H1 (cell line): ENCODE results near the gene EPYC. TPM values are rescaled to one million over a fixed set of nuclear protein-coding genes. Genes with fewer than 3 reads are reported as not detected.

Source experiments
- CTCF ChIA-PET: fragments of 300-600 bp; sonication (Branson Sonifier 250); formaldehyde crosslinking; loops from one replicate; lab custom pipeline; 2021; ENCODE audit not compliant: partially characterized antibody; lab: Charles Lee
- POLR2A ChIA-PET: fragments of 300-600 bp; sonication (Branson Sonifier 250); formaldehyde crosslinking; loops from one replicate; lab custom pipeline; 2021; ENCODE audit warnings: inconsistent platforms; ENCODE audit not compliant: partially characterized antibody; lab: Charles Lee
- DNase-seq, 2 experiments: peaks; one replicate each; pipeline versions ENCODE4 v3.0.0 to v3.0.0-alpha.2; 2010 to 2022; ENCODE audit warnings: low spot score in 2 of 2, low read depth in 1 of 2, mixed read lengths in 1 of 2
- FAIRE-seq: peaks from 2 replicates; lab custom pipeline; 2011; peaks lifted over from hg19 to GRCh38; lab: Jason Lieb, UNC
- H2AFZ ChIP-seq: 2 replicates; pipeline ENCODE4 v1.8.1; 2012; ENCODE audit warnings: low read length, inconsistent platforms
- H2AK5ac ChIP-seq: 2 replicates; pipeline ENCODE4 v1.6.1; 2013; ENCODE audit warnings: low read depth, low read length
- H2BK120ac ChIP-seq: replicated peaks from 2 replicates; pipeline ENCODE3; 2013; ENCODE audit warnings: low read depth, low read length, inconsistent platforms
- H2BK12ac ChIP-seq: 2 replicates; pipeline ENCODE4 v1.6.1; 2013; ENCODE audit warnings: low read depth, low read length
- H2BK15ac ChIP-seq: 2 replicates; pipeline ENCODE4 v1.6.1; 2013; ENCODE audit warnings: low read length
- H2BK20ac ChIP-seq: 2 replicates; pipeline ENCODE4 v1.6.1; 2013; ENCODE audit warnings: low read length
- H2BK5ac ChIP-seq: 2 replicates; pipeline ENCODE4 v1.6.1; 2013; ENCODE audit warnings: low read depth, low read length
- H3K14ac ChIP-seq: 2 replicates; pipeline ENCODE4 v1.6.1; 2013; ENCODE audit warnings: inconsistent platforms; ENCODE audit not compliant: insufficient read length
- H3K18ac ChIP-seq: 2 replicates; pipeline ENCODE4 v1.6.1; 2013; ENCODE audit warnings: low read length; ENCODE audit errors: extremely low read depth
- H3K23ac ChIP-seq: 2 replicates; pipeline ENCODE4 v1.6.1; 2013; ENCODE audit warnings: inconsistent platforms; ENCODE audit not compliant: insufficient read length
- H3K23me2 ChIP-seq: 2 replicates; pipeline ENCODE4 v1.6.1; 2013; ENCODE audit warnings: low read depth, low read length
- H3K27ac ChIP-seq: 2 replicates; pipeline ENCODE4 v1.6.1; 2011; ENCODE audit warnings: low read depth, low read length, inconsistent platforms
- H3K27me3 ChIP-seq, 4 experiments: replicated peaks in 1 of 4; 1 replicate in 1 of 4; 2 replicates in 3 of 4; pipeline versions ENCODE4 v1.6.1 to v1.8.1; 2011 to 2013; ENCODE audit warnings: low read length in 3 of 4, mild to moderate bottlenecking in 3 of 4, inconsistent platforms in 2 of 4, mixed read lengths in 2 of 4, moderate library complexity in 1 of 4; ENCODE audit not compliant: control insufficient read depth in 3 of 4, insufficient read depth in 3 of 4; ENCODE audit errors: extremely low read depth in 1 of 4
- H3K36me3 ChIP-seq, 4 experiments: 2 replicates each; pipeline versions ENCODE4 v1.6.1 to v1.8.1; 2011 to 2013; ENCODE audit warnings: mild to moderate bottlenecking in 4 of 4, low read length in 3 of 4, moderate library complexity in 2 of 4, control low read depth in 1 of 4, inconsistent platforms in 1 of 4; ENCODE audit not compliant: insufficient read depth in 4 of 4, control insufficient read depth in 2 of 4
- H3K4ac ChIP-seq: replicated peaks from 2 replicates; pipeline ENCODE3; 2013; ENCODE audit warnings: low read length, low read depth, mixed read lengths, inconsistent platforms; ENCODE audit not compliant: insufficient read length
- H3K4me1 ChIP-seq, 4 experiments: replicated peaks in 1 of 4; 1 replicate in 1 of 4; 2 replicates in 3 of 4; pipeline versions ENCODE4 v1.6.1 to v1.8.1; 2011 to 2013; ENCODE audit warnings: low read length in 3 of 4, inconsistent platforms in 2 of 4, mixed read lengths in 1 of 4; ENCODE audit not compliant: insufficient read depth in 4 of 4, control insufficient read depth in 3 of 4
- H3K4me2 ChIP-seq, 2 experiments: 2 replicates each; pipeline versions ENCODE4 v1.6.1 to v1.8.1; 2011 to 2013; ENCODE audit warnings: low read depth in 2 of 2, low read length in 2 of 2, control low read depth in 1 of 2, inconsistent platforms in 1 of 2, mild to moderate bottlenecking in 1 of 2; ENCODE audit not compliant: insufficient read depth in 1 of 2
- H3K4me3 ChIP-seq, 4 experiments: fragments of 200-600, 300-600 bp in 1 of 4; sonication (generic), shearing (Covaris generic), sonication (Bioruptor Twin) in 1 of 4; 2 replicates each; pipeline versions ENCODE4 v1.5.1 to v1.8.1; 2011 to 2016; ENCODE audit warnings: low read length in 4 of 4, low read depth in 3 of 4, control low read depth in 2 of 4, inconsistent platforms in 2 of 4, mild to moderate bottlenecking in 2 of 4, mixed read lengths in 1 of 4, moderate library complexity in 1 of 4; ENCODE audit not compliant: insufficient read depth in 2 of 4; ENCODE audit errors: extremely low read depth in 1 of 4
- H3K56ac ChIP-seq: replicated peaks from 2 replicates; pipeline ENCODE3; 2013; ENCODE audit warnings: low read depth, mild to moderate bottlenecking, mixed read lengths, low read length, inconsistent platforms; ENCODE audit not compliant: insufficient read length
- H3K79me1 ChIP-seq: 2 replicates; pipeline ENCODE4 v1.6.1; 2013; ENCODE audit warnings: low read depth, low read length, control low read depth
- H3K79me2 ChIP-seq, 2 experiments: 2 replicates each; pipeline versions ENCODE4 v1.6.1 to v1.8.1; 2012 to 2013; ENCODE audit warnings: low read length in 2 of 2, mild to moderate bottlenecking in 2 of 2, inconsistent platforms in 1 of 2; ENCODE audit not compliant: insufficient read depth in 2 of 2, control insufficient read depth in 1 of 2
- H3K9ac ChIP-seq, 4 experiments: replicated peaks in 1 of 4; 1 replicate in 1 of 4; 2 replicates in 3 of 4; pipeline versions ENCODE4 v1.6.1 to v1.8.1; 2011 to 2013; ENCODE audit warnings: low read depth in 3 of 4, low read length in 3 of 4, control low read depth in 2 of 4, mild to moderate bottlenecking in 2 of 4, moderate library complexity in 2 of 4, inconsistent platforms in 1 of 4; ENCODE audit errors: extremely low read depth in 1 of 4
- H3K9me3 ChIP-seq, 2 experiments: 2 replicates each; pipeline versions ENCODE4 v1.6.1 to v1.8.1; 2012 to 2013; ENCODE audit warnings: mild to moderate bottlenecking in 2 of 2, moderate library complexity in 2 of 2, control low read depth in 1 of 2, inconsistent platforms in 1 of 2, low read depth in 1 of 2, low read length in 1 of 2, mixed read lengths in 1 of 2; ENCODE audit not compliant: insufficient read depth in 2 of 2
- H4K20me1 ChIP-seq, 2 experiments: replicated peaks in 1 of 2; 2 replicates each; pipeline versions ENCODE3 to v1.8.1; 2011 to 2013; ENCODE audit warnings: inconsistent platforms in 2 of 2, low read length in 2 of 2, mild to moderate bottlenecking in 1 of 2; ENCODE audit not compliant: insufficient read depth in 2 of 2, control insufficient read depth in 1 of 2
- H4K5ac ChIP-seq: 2 replicates; pipeline ENCODE4 v1.6.1; 2013; ENCODE audit warnings: low read length, low read depth, mixed read lengths, inconsistent platforms; ENCODE audit not compliant: insufficient read length
- H4K8ac ChIP-seq: 2 replicates; pipeline ENCODE4 v1.8.0; 2013; ENCODE audit warnings: mild to moderate bottlenecking, moderate library complexity, low read length, inconsistent platforms; ENCODE audit not compliant: insufficient read depth; ENCODE audit errors: extremely low read depth
- H4K91ac ChIP-seq: replicated peaks from 2 replicates; pipeline ENCODE3; 2013; ENCODE audit warnings: low read length, mixed read lengths, inconsistent platforms; ENCODE audit not compliant: insufficient read length
- JUND ChIP-seq: IDR thresholded peaks from 2 replicates; pipeline ENCODE4 v1.6.1; 2011; ENCODE audit warnings: mild to moderate bottlenecking, improper control_type of control experiment, low read length
- POLR2A ChIP-seq, 2 experiments: IDR thresholded peaks; 1 replicate in 1 of 2; 2 replicates in 1 of 2; pipeline ENCODE4 v1.6.1; 2011; ENCODE audit warnings: low read depth in 2 of 2, low read length in 2 of 2, mild to moderate bottlenecking in 2 of 2; ENCODE audit errors: control extremely low read depth in 1 of 2
- RAD21 ChIP-seq, 2 experiments: IDR thresholded peaks in 1 of 2; conservative IDR thresholded peaks in 1 of 2; 2 replicates each; pipeline ENCODE4 v1.6.1; 2011; ENCODE audit warnings: low read depth in 2 of 2, low read length in 2 of 2, improper control_type of control experiment in 1 of 2, inconsistent platforms in 1 of 2, mild to moderate bottlenecking in 1 of 2, moderate library complexity in 1 of 2
- RNF2 ChIP-seq: fragments of 200-900, 300-1000 bp; sonication (generic); IDR thresholded peaks from 2 replicates; pipeline ENCODE4 v1.7.1; 2016; ENCODE audit warnings: borderline replicate concordance, low read depth, mild to moderate bottlenecking, antibody characterized with exemption, low read length; ENCODE audit not compliant: poor library complexity, severe bottlenecking; ENCODE audit errors: missing control alignments
- SRF ChIP-seq: IDR thresholded peaks from 2 replicates; pipeline ENCODE4 v1.6.1; 2011; ENCODE audit warnings: mild to moderate bottlenecking, low read depth, low read length, moderate library complexity
- WGBS, 2 experiments: shearing (Covaris generic) in 1 of 2; methylation state at CpG; one replicate each; pipeline versions ENCODE4 v1.1.6 to v1.1.7; 2013 to 2015; ENCODE audit warnings: low lambda C conversion rate in 2 of 2, mixed read lengths in 2 of 2, inconsistent platforms in 1 of 2, low coverage in 1 of 2, missing lambda C conversion rate in 1 of 2; ENCODE audit not compliant: insufficient replicate concordance in 2 of 2, insufficient coverage in 1 of 2, insufficient read length in 1 of 2; ENCODE audit errors: extremely low coverage in 1 of 2, missing lambda C conversion rate in 1 of 2; 5-methylcytosine and 5-hydroxymethylcytosine counted together
- polyA plus RNA-seq, 7 experiments: library from polyadenylated mRNA; depleted of rRNA in 3 of 7; stranded (reverse) in 5 of 7; unstranded in 2 of 7; fragments of >200 nt in 5 of 7; fragments of 200-250 nt in 2 of 7; gene quantifications; 1 replicate in 5 of 7; 2 replicates in 1 of 7; 4 replicates in 1 of 7; pipeline versions ENCODE4 v1.2.1 to v1.2.3, GENCODE V29; 2011 to 2013; ENCODE audit warnings: missing spikeins in 2 of 7, mixed read lengths in 2 of 7
- total RNA-seq: library from RNA; stranded (reverse); fragmentation: NEBNext Ultra II Directional; extraction: Animal tissue kit (Norgen Biotek cat#: 25700); gene quantifications from 2 replicates; pipeline ENCODE4 v1.2.1, GENCODE V29; 2021

EPYC gene
- total and polyA plus RNA-seq, 2 of the 8 experiments (the other 6 are each of a cell fraction or from before 2014, with no cell fraction given) = not detected

DNA sequence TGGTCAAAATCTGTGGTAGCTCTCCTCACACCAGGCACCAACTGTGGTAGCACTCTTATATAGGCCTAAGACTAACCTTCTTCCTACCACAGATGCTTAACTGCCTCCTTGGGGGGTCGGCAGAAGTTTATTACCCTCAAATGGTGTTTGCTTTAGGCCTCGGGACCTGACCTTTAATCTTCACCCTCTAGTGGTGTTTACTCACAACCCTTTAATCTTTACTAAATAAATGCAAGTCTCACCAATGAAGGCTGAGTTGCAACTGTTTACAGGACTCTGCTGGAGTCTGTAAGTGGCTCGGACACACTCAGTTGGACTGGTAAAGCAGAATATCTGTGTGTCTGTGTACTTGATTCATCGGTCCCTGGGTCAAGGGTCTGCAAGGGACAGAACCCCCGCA, 79.2 kb downstream of the EPYC start:
- TF ChIP-seq JUND (no peak), RNF2 (no peak), RAD21 (IDR thresholded peaks at IDR 0.05 in 1 of 2, conservative IDR thresholded peaks at IDR 0.05 in 1 of 2; ENCODE audit: low read depth in 2 of 2, low read length in 2 of 2) (no peak), POLR2A (IDR thresholded peaks at IDR 0.05; ENCODE audit: control extremely low read depth in 1 of 2, low read depth in 2 of 2, low read length in 2 of 2) (no peak), SRF (no peak)
- Histone ChIP-seq H3K18ac (no peak overlapping the region), H4K5ac (no peak overlapping the region), H4K8ac (no peak overlapping the region), H3K4me2 (no peak overlapping the region), H2BK12ac (no peak overlapping the region), H4K91ac (no peak overlapping the region), H3K4me3 (no peak overlapping the region), H3K4ac (no peak overlapping the region), H2BK20ac (no peak overlapping the region), H3K14ac (no peak overlapping the region), H3K79me2 (no peaks in the 10 kb centered on the region), H2AFZ (no peak overlapping the region), H3K23ac (no peak overlapping the region), H2BK15ac (no peak overlapping the region), H2AK5ac (no peak overlapping the region), H3K79me1 (no peaks in the 10 kb centered on the region), H3K23me2 (no peaks in the 10 kb centered on the region), H3K27ac (no peak overlapping the region), H3K36me3 (no peaks in the 10 kb centered on the region), H3K9me3 (peaks cover 3 to 4% of the 10 kb centered on the region in 2 experiments; a peak in 1 of 4 replicates), H4K20me1 (no peaks in the 10 kb centered on the region), H3K56ac (no peak overlapping the region), H3K4me1 (no peaks in the 10 kb centered on the region), H2BK5ac (no peak overlapping the region), H3K27me3 (no peaks in the 10 kb centered on the region), H3K9ac (no peak overlapping the region), H2BK120ac (no peak overlapping the region)
- DNase-seq = no peak
- POLR2A ChIA-PET = no interaction called here
- FAIRE-seq = no peak
- WGBS, 2 experiments = 93% methylated on average over 5 of the region's 5 CpGs; no CpG with 5 or more reads in 1 of the 2 experiments
- CTCF ChIA-PET = no interaction called here
